ENCODE results near the gene SORCS1.

SORCS1 gene

GRCh38 chr10:107163881-107164861 lies at the start of gene SORCS1:
SORCS1 (minus strand) TSS chr10:107164706.
- DNase-seq: peak in 1 of 2 experiments; percentile 21

DNA sequence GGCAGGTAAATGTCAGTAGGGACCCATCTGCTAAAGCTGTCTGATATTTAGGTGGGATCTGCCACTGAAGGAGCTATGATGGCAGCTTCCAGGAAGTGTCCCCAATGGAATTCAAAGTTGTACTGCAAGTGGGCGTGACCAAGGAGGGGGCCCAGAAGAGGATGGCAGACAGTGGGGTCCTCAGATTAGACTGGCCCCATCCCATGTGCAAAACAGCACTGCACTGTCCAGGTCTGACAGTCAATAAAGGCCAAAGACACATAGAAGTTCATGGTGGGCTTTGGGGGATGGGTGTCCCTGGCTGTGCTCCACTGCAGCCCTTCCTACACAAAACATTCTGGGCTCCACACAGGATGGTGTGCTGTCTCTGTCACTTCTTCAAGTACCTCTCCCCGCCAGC lies 49.8 kb upstream of the SORCS1 start:
- no peak for DNase-seq

DNA sequence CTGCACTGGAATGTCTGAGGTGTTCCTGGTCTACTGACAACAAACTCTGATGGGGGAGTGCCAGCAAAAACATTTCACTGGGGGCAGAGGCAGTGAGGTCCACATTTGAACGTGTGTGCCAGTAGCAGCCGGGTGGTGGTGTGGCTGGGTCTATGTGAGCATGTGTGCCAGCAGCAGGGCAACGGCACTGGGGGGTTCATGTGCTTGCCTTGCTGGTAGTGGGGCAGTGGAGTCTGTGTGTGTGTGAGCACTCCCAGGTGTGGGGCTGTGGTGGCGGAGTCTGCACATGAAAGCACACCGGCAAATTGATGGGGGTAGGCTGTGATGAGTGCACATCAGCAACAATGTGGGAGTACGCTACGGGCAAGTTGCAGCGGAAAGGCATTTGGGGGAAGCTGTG lies 49.4 kb upstream of the SORCS1 start:
- no peak for DNase-seq

DNA sequence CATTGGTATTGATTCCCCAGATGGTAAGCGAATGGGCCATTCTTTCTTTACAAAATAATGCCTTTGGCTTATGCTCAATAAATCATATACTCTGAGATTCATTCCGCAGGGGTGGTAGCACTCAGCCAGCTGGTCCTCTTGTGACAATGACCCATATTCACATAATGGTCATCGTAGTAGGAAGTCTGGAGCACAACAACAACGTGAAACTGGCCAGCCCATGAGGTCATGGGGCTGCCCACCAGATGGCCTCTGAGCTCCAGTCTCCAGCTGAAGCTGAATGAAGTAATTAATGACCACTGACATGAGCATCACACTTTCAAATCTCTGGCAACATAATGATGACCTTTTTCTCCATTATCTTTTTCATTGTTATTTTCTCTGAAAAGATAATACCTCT lies 42.3 kb upstream of the SORCS1 start:
- DNase-seq: no peak

DNA sequence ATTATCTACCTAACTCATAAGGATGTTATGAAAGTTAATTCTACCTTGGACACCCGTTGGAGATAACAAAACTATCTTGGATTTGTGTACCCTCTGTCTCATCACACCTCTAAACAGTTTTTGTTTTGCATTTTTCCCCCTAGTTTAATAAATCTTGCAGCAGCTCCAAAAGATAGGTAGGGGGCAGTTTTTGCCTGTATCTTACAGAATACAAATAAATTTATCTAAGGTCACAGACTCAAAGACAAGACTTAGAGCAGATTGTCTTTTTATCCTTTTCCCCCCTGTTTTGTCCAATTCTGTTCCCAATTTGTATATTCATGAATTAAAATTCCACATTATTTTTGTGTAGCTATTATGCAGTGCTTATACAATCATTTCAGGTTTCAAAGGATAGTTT lies 5.0 kb upstream of the SORCS1 start:
- no peak for DNase-seq

GRCh38 chr10:107168738-107169137 lies 4.2 kb upstream of the SORCS1 start:
- DNase-seq: no peak

GRCh38 chr10:107166403-107166802 lies 1.9 kb upstream of the SORCS1 start:
- DNase-seq: no peak

GRCh38 chr10:107164992-107165391 lies 486 bp upstream of the SORCS1 start:
- DNase-seq: no peak

- no peak for DNase-seq
These were observed 1.2 kb downstream of the SORCS1 start for GRCh38 chr10:107163076-107163855.

GRCh38 chr10:107160866-107161265 lies 3.6 kb downstream of the SORCS1 start:
- DNase-seq: no peak

- no peak for DNase-seq
These were observed 4.6 kb downstream of the SORCS1 start for GRCh38 chr10:107159871-107160270.

- DNase-seq: no peak
These were observed 7.4 kb downstream of the SORCS1 start for GRCh38 chr10:107157071-107157470.

GRCh38 chr10:107152087-107152486 lies 12.4 kb downstream of the SORCS1 start:
- DNase-seq: no peak

DNA sequence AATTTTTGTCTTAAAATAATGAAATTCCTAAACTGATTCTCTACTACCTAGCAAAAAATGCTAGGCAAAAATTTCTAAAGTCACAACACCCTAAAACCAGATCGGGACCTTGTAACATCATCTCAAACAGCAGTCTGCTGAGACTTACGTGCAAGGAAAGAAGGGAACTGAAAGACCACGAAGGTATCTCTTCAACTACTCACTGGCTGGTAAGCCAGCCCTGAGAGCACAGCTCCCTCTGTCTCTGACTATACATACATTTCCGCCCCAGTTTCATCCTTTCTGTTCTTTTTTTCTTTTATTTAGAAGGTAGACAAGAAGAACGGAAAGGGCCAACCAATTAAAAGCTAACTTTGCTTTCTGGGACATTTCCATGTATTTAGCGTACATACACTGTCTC lies 15.6 kb downstream of the SORCS1 start:
- no peak for DNase-seq

GRCh38 chr10:107144490-107144889 lies 20.0 kb downstream of the SORCS1 start:
- DNase-seq: no peak

- no peak for DNase-seq
These were observed 22.9 kb downstream of the SORCS1 start for GRCh38 chr10:107141524-107142061.

GRCh38 chr10:107139237-107139636 lies 25.3 kb downstream of the SORCS1 start:
- DNase-seq: no peak

GRCh38 chr10:107133656-107134055 lies 30.9 kb downstream of the SORCS1 start:
- DNase-seq: no peak

DNA sequence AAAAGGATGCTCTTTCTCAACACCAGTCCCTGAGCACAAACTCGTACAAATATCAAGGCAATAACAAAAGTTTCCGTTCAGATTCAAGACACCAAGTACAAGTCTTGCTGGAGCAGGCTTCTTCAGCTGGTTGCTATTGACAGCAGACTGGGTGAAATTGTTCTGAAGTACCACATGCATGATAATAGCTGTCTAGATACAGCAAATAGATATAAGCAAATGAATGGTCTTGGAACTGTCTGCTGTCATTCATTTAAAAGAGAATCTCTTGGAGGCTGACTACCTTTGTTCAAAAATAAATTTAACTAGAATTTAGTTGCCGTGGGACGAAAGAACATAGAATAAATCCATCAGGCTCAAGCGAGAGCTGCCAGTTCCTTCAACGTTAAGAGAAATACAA lies 35.5 kb downstream of the SORCS1 start:
- peak in 1 of 2 experiments; percentile 1 for DNase-seq

GRCh38 chr10:107126512-107127065 lies 37.9 kb downstream of the SORCS1 start:
- no peak for DNase-seq

- no peak for DNase-seq
These were observed 41.8 kb downstream of the SORCS1 start for GRCh38 chr10:107122703-107123102.

GRCh38 chr10:107118866-107119265 lies 45.6 kb downstream of the SORCS1 start:
- no peak for DNase-seq

GRCh38 chr10:107104026-107104652 lies 60.4 kb downstream of the SORCS1 start:
- no peak for DNase-seq
